ENCODE data around the gene PPP1R3G. TPM values are rescaled to one million over a fixed set of nuclear protein-coding genes. Genes with fewer than 3 reads are reported as not detected.

PPP1R3G gene
- total and polyA plus RNA-seq, 5 experiments from 2014 or later = 0.08 TPM; not detected in 4

DNA sequence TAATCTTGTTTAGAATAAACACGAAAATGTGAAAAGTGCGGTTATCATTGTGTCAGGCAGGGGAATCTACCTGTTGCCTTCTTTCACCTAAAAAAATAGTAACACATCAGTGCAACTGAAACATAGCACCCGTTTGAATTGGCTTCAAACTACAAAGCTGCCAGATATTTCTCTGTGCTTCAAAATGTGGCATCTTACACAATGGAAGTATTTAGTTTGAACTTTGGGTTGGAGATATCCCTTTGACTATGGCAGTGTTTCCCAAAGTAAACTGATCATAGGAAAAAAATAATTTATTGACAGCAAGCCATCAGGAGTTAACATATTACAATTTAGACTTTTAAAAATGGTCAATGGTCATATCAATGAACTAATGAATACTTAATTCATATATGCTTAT, 3.6 kb downstream of the PPP1R3G start:
- H3K4me1 Mint-ChIP-seq = peaks cover 10 to 26% (median 16%) of the 10 kb centered on the region in 4 donors
- H3K27ac Mint-ChIP-seq = no peak overlapping the region
- no peak overlapping the region for H3K4me3 Mint-ChIP-seq
- POLR2A ChIA-PET = no interaction called here
- H3K27me3 Mint-ChIP-seq = peaks cover 12 to 42% (median 20%) of the 10 kb centered on the region in 5 donors
- no peak for ATAC-seq
- no peaks in the 10 kb centered on the region for H3K36me3 Mint-ChIP-seq
- no peaks in the 10 kb centered on the region for H3K9me3 Mint-ChIP-seq
- DNase-seq = no peak

DNA sequence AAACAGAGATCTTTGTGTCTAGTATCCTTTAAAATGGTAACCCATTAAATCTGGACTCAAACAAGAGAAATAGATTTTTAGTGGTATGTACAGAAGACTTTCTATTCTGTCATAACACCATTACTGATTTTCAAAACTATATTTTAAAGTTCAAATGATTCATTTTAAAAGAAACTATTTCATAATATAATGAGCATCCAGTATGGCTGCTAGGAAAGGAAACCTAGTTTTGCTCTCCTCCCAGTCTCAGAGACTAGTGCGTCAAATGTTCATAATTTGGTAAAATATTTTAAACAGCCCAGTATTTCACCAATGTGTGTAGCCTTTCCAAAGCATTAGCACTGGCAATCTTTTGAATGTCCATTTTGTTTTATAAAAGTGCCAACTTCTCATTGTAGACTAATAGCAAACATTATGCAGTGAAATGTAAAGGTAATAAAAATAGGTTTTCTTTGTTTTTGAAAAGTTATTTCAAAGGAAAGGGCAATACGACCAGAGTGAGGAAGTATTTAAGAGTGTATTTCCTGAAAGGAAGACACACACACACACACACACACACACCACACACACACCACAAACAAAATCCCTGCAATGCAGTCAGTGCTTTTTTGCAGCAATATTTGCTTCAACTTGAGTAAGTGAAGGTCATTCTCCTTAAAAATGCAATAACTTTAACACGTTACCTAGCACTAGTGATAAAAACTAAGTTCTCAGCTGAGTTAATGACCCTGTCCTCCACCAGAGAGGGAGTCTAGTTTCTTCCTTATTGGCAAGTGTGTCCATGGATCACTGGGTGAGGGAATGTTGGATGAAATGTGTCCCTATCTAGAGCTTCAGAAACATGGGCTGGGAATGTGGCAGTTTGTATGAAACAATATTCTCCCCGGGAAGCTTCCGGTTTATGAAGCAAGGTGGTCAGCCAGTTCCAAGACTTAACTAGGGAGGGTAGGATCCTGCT, 4.6 kb downstream of the PPP1R3G start:
- POLR2A ChIA-PET = no interaction called here
- DNase-seq (no peak), ATAC-seq (no peak)
- H3K27me3 Mint-ChIP-seq = peaks cover 12 to 36% (median 21%) of the 10 kb centered on the region in 5 donors
- H3K9me3 Mint-ChIP-seq = no peaks in the 10 kb centered on the region
- peaks cover 10 to 22% (median 15%) of the 10 kb centered on the region in 4 donors for H3K4me1 Mint-ChIP-seq
- H3K27ac Mint-ChIP-seq = no peak overlapping the region
- no peak overlapping the region for H3K4me3 Mint-ChIP-seq
- H3K36me3 Mint-ChIP-seq = no peaks in the 10 kb centered on the region

DNA sequence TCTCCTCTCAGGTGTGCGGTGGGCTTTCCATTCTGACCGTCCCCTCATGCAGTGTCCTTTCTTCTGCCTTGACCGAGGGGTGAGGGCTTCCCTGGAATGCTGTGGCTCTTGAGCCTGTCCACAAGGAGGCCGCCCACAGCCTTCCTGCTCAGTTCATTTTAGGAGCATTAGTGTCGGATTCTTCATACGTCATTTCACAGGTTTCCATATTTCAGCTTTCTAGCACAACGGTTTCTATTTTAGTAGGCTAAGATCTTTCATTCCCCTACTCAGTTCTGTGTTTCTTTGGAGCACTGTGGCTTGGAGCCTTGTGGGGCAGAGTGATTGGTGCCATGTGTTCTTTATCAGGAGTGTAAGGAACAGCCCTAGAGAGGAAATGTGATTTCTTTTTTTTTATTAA, 5.5 kb downstream of the PPP1R3G start:
- peaks cover 10 to 21% (median 14%) of the 10 kb centered on the region in 4 donors for H3K4me1 Mint-ChIP-seq
- DNase-seq (no peak), ATAC-seq (no peak)
- no peaks in the 10 kb centered on the region for H3K36me3 Mint-ChIP-seq
- H3K27ac Mint-ChIP-seq = no peak overlapping the region
- peaks cover 13 to 32% (median 22%) of the 10 kb centered on the region in 5 donors for H3K27me3 Mint-ChIP-seq
- no peak overlapping the region for H3K4me3 Mint-ChIP-seq
- POLR2A ChIA-PET = no interaction called here
- H3K9me3 Mint-ChIP-seq = no peaks in the 10 kb centered on the region

DNA sequence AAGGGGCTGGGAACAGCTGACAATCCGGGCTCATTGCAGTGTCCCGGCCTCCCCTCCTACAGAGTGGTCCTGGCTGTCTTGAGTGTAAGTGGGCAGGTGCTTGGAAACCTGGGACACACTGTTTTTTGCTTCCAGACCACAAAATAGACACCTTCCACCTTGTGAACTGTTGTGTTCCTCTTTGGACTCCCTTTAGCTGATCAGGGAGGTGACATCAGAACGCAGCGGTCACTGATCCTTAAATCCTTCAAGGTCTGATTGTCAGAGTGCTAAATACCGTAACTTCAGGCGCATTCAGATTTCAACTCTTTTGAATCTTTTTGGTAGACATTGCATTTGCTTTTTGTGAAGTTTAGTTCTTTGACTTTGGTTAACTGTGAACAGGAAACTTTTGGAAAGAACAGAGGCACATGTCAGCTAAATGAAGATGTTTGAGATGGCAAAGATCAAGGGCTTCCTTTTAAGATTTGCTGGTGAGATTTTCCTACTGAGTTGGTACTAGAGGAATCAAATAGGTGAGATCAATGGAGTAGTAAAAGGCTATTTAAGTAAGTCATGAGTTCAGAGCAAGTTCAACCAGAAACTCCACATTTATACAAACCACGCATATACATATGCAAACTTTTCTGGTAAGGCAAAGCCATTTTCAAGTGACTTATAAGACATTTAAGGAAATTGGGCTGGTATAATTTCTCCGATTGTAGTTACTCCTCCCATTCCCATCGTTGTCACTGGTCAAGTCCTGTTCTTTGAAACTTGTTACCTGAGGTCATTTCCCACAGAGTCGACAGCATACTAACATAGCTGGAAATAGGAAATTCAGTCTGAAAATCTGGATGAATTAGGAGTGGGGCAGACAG, 6.3 kb downstream of the PPP1R3G start:
- peaks cover 10 to 20% (median 13%) of the 10 kb centered on the region in 4 donors for H3K4me1 Mint-ChIP-seq
- no peaks in the 10 kb centered on the region for H3K9me3 Mint-ChIP-seq
- no peaks in the 10 kb centered on the region for H3K36me3 Mint-ChIP-seq
- H3K4me3 Mint-ChIP-seq = no peak overlapping the region
- no peak for ATAC-seq
- peaks cover 13 to 28% (median 20%) of the 10 kb centered on the region in 5 donors for H3K27me3 Mint-ChIP-seq
- DNase-seq = no peak
- POLR2A ChIA-PET = no interaction called here
- no peak overlapping the region for H3K27ac Mint-ChIP-seq

DNA sequence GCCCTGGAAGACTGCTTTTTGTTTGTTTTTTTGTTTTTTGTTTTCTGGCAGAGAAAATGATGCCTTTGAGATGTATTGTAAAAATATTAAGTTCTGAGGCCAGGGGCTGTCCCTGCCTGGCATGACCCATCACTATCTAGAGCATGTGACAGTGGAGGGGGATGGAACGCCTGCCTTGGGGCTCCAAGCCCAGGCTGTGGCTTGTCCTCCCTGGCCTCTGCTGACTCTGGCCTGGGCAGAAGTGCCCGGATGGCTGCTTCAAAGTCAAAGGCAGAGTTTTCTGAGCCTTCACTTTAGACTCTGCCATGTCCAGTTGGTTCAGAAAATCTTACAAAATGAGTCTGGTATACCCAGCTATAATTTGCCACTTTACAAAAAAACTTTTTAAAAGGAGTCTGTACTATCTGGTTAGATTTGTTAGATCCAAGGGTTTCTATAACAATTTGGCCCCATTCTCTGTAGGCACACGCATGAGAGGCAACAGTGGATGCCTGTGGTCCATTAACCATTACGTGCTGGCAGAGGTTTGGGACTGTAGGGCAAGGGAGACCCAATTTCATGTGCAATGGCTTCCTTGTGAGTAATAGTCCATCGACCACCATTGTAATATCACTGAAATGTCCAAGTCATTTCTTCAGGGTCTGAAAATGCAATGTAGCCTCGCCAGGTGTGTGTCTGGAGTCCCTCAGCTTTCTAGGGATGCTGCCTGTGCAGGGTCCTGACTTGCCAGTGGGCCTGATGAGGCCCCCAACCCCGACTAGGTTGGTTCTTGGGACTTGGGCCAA, 8.3 kb downstream of the PPP1R3G start:
- POLR2A ChIA-PET = no interaction called here
- H3K4me1 Mint-ChIP-seq = peaks cover 10 to 15% (median 10%) of the 10 kb centered on the region in 4 donors
- no peak overlapping the region for H3K27ac Mint-ChIP-seq
- H3K9me3 Mint-ChIP-seq = no peaks in the 10 kb centered on the region
- ATAC-seq (no peak), DNase-seq (no peak)
- peaks cover 0 to 14% (median 11%) of the 10 kb centered on the region in 5 donors for H3K27me3 Mint-ChIP-seq
- H3K4me3 Mint-ChIP-seq = no peak overlapping the region
- H3K36me3 Mint-ChIP-seq = no peaks in the 10 kb centered on the region

DNA sequence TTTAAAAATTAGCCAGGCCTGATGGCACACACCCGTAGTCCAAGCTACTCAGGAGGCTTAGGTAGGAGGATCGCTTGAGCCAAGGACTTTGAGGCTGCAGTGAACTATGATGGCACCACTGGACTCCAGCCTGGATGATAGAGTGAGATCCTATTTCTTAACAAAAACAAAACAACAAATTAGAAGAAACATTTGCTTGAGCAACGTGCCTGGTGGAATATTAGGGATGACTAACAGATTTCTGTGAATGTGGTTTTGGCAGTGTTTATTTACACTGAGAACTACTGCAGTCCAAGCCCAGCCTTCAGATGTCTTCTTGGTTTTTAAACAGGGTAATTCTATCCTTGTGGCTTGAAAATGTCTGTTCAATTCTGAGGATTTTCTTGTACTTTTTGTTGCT, 9.2 kb downstream of the PPP1R3G start:
- peaks cover 10 to 15% (median 10%) of the 10 kb centered on the region in 4 donors for H3K4me1 Mint-ChIP-seq
- H3K27ac Mint-ChIP-seq = no peak overlapping the region
- H3K9me3 Mint-ChIP-seq = no peaks in the 10 kb centered on the region
- ATAC-seq = no peak
- H3K36me3 Mint-ChIP-seq = no peaks in the 10 kb centered on the region
- peaks cover 0 to 11% (median 8%) of the 10 kb centered on the region in 5 donors for H3K27me3 Mint-ChIP-seq
- no peak for DNase-seq
- no peak overlapping the region for H3K4me3 Mint-ChIP-seq
- POLR2A ChIA-PET = no interaction called here

DNA sequence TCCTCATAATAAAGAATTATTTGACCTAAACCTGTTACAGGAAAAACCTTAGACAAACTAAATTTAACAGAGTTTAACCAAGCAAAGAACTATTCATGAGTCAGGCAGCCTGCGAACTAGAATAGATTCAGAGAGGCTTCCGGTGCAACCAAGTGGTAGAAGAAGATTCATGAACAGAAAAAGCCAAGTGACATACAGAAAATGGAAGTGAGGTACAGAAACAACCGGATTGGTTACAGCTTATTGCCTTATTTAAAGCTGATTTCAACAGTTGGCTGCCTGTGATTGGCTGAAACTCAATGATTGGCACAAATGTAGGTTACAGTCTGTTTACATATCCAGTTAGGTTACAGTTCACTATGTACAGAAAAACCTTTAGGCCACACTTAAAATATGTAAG, 10.1 kb downstream of the PPP1R3G start:
- no peak overlapping the region for H3K4me3 Mint-ChIP-seq
- H3K27me3 Mint-ChIP-seq = peaks cover 0 to 11% (median 7%) of the 10 kb centered on the region in 5 donors
- POLR2A ChIA-PET = no interaction called here
- ATAC-seq (no peak), DNase-seq (no peak)
- H3K4me1 Mint-ChIP-seq = peaks cover 8 to 15% (median 9%) of the 10 kb centered on the region in 4 donors
- no peaks in the 10 kb centered on the region for H3K9me3 Mint-ChIP-seq
- no peak overlapping the region for H3K27ac Mint-ChIP-seq
- peaks cover 0 to 6% (median 0%) of the 10 kb centered on the region in 3 donors for H3K36me3 Mint-ChIP-seq

DNA sequence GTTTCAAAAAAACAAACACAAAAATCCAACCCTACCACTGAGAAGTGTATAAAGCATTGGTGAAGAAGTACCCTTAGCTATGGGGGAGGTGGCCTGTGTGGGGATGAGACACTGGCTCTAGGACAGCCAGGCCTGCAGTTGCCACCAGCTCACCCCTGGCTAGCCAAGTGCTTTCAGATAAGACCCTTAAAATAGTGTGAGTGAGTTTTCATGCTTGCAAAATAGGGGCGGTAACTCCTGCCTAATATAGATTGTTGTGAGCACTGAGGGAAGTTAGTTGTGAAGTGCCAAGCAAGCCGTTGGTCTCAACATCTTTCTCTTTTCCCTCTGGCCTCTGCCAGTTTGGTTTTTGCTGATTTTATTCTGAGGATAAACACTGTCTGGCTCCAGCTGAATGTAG, 11.3 kb downstream of the PPP1R3G start:
- POLR2A ChIA-PET = no interaction called here
- peaks cover 2 to 6% (median 5%) of the 10 kb centered on the region in 4 donors for H3K4me1 Mint-ChIP-seq
- H3K27me3 Mint-ChIP-seq = peaks cover 0 to 8% (median 3%) of the 10 kb centered on the region in 5 donors
- peaks cover 0 to 6% (median 3%) of the 10 kb centered on the region in 3 donors for H3K36me3 Mint-ChIP-seq
- ATAC-seq (no peak), DNase-seq (no peak)
- H3K4me3 Mint-ChIP-seq = no peak overlapping the region
- peaks cover 0 to 6% (median 0%) of the 10 kb centered on the region in 9 donors for H3K9me3 Mint-ChIP-seq
- H3K27ac Mint-ChIP-seq = no peak overlapping the region

DNA sequence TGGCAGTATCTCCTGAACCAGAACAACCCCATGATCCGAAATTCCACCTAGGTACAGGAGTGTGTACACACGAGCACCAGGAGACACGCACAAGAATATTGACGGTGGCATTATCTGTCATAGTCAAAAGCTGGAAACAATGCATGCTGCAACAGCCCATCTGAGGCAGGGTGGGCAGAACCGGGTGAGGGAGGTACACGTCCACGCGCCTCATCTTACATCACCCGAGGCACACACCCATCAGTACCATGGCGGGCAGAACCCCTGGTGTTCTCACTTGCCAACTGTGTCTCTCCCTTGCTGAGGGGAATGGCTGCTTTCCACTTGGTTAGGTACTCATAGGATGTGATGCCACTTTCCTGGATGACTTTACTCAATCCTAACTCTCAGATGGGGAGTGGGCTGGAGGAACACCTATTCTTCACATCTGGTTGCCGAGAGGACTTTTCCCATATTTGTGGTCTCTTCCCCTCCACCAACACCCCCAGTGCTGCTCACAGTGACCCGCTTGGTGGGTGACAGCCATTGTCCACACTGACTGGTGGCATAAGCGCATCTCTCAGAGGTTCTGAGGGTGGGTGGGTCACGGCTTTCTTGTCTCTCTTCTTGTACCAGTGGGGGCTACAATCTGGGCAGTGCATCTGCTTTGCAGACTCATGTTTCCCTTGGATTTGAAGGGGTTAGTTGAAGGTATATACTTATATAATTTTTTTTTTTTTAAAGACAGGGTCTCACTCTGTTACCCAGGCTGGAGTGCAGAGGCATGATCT, 13.5 kb downstream of the PPP1R3G start:
- peaks cover 0 to 26% (median 0%) of the 10 kb centered on the region in 9 donors for H3K9me3 Mint-ChIP-seq
- peaks cover 0 to 4% (median 2%) of the 10 kb centered on the region in 5 donors for H3K27me3 Mint-ChIP-seq
- H3K36me3 Mint-ChIP-seq = peaks cover 0 to 6% (median 6%) of the 10 kb centered on the region in 3 donors
- no peak for ATAC-seq
- H3K4me3 Mint-ChIP-seq = no peak overlapping the region
- H3K4me1 Mint-ChIP-seq = no peaks in the 10 kb centered on the region
- POLR2A ChIA-PET = no interaction called here
- no peak for DNase-seq
- H3K27ac Mint-ChIP-seq = no peak overlapping the region

DNA sequence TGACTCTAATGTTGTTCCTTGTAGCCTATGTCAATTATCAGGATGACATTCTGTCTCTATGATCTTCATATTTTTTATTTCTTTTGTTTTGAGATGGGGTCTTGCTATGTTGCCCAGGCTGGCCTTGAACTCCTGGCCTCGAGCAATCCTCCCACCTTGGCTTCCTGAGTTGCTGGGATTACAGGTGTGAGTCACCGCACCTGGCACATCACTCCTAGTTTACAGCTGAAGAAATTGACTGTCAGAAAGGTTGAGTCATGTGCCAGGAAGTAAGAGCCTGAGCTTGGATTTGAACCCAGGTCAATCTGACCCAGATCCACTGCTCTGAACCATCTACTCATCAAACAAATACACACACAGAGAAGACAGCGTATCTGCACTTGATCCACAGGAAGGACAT, 14.4 kb downstream of the PPP1R3G start:
- Mint-ChIP-seq H3K27me3 (peaks cover 0 to 3% (median 2%) of the 10 kb centered on the region in 5 donors), H3K4me3 (no peak overlapping the region), H3K9me3 (peaks cover 0 to 26% (median 0%) of the 10 kb centered on the region in 9 donors), H3K36me3 (peaks cover 0 to 10% (median 7%) of the 10 kb centered on the region in 3 donors), H3K4me1 (no peaks in the 10 kb centered on the region), H3K27ac (no peak overlapping the region)
- ATAC-seq (no peak), DNase-seq (no peak)
- POLR2A ChIA-PET = no interaction called here

DNA sequence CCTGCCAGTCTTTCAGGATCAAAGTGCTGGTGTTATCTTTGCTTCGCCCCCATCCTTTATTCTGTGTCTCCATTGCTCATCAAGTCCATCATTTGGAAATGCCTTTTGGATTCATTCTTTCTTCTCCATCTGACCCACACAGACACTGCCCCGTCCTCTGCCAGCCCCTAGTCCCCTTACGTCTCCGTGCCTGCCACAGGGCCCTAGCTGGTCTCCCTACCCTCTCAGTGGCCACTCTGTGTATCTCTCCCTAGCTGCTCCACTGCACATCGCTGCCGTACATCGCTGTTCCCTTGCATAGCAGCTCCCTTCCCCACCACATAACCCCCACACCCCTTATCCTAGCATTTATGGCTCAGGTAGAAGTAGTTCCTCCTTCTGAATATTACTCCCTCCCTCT, 15.7 kb downstream of the PPP1R3G start:
- ATAC-seq = no peak
- Mint-ChIP-seq H3K4me3 (no peak overlapping the region), H3K9me3 (peaks cover 0 to 27% (median under 1%) of the 10 kb centered on the region in 9 donors), H3K27me3 (peaks cover 0 to 2% (median 0%) of the 10 kb centered on the region in 5 donors), H3K4me1 (no peaks in the 10 kb centered on the region), H3K36me3 (peaks cover 4 to 13% (median 10%) of the 10 kb centered on the region in 3 donors), H3K27ac (no peak overlapping the region)
- POLR2A ChIA-PET = no interaction called here
- no peak for DNase-seq

Data from naive thymus-derived CD8-positive, alpha-beta T cell (primary cell).